ENCODE data around the gene PTGS2. TPM values are rescaled to one million over a fixed set of nuclear protein-coding genes. Genes with fewer than 3 reads are reported as not detected.

Gene PTGS2
- total and polyA plus RNA-seq, 10 of the 15 experiments (the other 5 are each of a cell fraction or from before 2014, with no cell fraction given) = 0.04 to 0.12 (median 0.08) TPM; not detected in 4

DNA sequence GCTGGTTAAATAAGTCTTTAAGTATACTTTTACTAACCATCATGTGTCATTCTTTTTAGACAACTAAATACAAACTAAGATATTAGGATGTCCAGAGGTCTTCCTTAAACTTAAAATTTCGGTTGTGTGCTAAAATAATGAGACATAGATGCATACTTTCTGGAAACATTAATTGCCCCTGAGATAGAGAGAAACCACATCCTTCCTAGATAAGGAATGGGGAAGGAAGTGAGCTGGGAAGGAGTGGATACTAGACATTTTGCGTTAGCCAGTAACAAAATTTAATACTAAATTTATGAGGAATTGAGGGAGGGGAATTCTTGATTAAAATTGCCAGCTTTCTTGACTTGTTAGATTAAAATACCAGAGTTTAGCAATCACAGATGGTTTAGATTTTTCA is 37.1 kb upstream of the PTGS2 start:
- FAIRE-seq (no peak), ATAC-seq (no peak), DNase-seq (ENCODE audit: low read depth, low spot score) (no peak)
- RAD21 ChIA-PET (ENCODE audit: unreplicated experiment) = no interaction called here
- 50% methylated on average over 2 of the region's 2 CpGs for WGBS (ENCODE audit: insufficient coverage, insufficient replicate concordance, low lambda C conversion rate, missing lambda C conversion rate)
- Histone ChIP-seq H3K36me3 (ENCODE audit: control insufficient read depth in 2 of 2, insufficient read depth in 2 of 2, low read length in 1 of 2) (no peaks in the 10 kb centered on the region), H2AFZ (ENCODE audit: control insufficient read depth, low read depth, low read length) (no peak overlapping the region), H3K4me1 (ENCODE audit: control insufficient read depth, insufficient read depth, low read length) (no peaks in the 10 kb centered on the region), H3K9ac (ENCODE audit: control insufficient read depth, insufficient read depth, low read length) (no peak overlapping the region), H4K20me1 (ENCODE audit: control insufficient read depth, insufficient read depth) (no peaks in the 10 kb centered on the region), H3K27me3 (replicated peaks in 1 of 2; ENCODE audit: control insufficient read depth in 2 of 2, insufficient read depth in 2 of 2, low read length in 1 of 2) (no peaks in the 10 kb centered on the region), H3K79me2 (ENCODE audit: control insufficient read depth, insufficient read depth, low read length) (no peaks in the 10 kb centered on the region), H3K9me3 (replicated peaks; ENCODE audit: control insufficient read depth, insufficient read depth, low read length) (no peaks in the 10 kb centered on the region), H3K27ac (ENCODE audit: control insufficient read depth, insufficient read depth) (no peak overlapping the region), H3K4me3 (no peak overlapping the region), H3K4me2 (ENCODE audit: control insufficient read depth, insufficient read depth) (no peak overlapping the region)
- TF ChIP-seq, protein P1, sequence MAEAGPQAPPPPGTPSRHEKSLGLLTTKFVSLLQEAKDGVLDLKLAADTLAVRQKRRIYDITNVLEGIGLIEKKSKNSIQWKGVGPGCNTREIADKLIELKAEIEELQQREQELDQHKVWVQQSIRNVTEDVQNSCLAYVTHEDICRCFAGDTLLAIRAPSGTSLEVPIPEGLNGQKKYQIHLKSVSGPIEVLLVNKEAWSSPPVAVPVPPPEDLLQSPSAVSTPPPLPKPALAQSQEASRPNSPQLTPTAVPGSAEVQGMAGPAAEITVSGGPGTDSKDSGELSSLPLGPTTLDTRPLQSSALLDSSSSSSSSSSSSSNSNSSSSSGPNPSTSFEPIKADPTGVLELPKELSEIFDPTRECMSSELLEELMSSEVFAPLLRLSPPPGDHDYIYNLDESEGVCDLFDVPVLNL (IDR thresholded peaks at IDR 0.05; ENCODE audit: low read depth, low read length) = no peak
- TF ChIP-seq TARDBP (IDR thresholded peaks at IDR 0.05; ENCODE audit: borderline replicate concordance) (no peak), ZBED1 (IDR thresholded peaks at IDR 0.05; ENCODE audit: borderline replicate concordance) (no peak), YBX1 (IDR thresholded peaks at IDR 0.05) (no peak), FOS (IDR thresholded peaks at IDR 0.05; ENCODE audit: borderline replicate concordance, extremely low read depth, insufficient read length) (no peak), SPI1 (IDR thresholded peaks at IDR 0.05; ENCODE audit: borderline replicate concordance, insufficient read depth, low read depth, low read length) (no peak), HDAC6 (IDR thresholded peaks at IDR 0.05; ENCODE audit: unreplicated experiment) (no peak)
- TF ChIP-seq, protein P2, sequence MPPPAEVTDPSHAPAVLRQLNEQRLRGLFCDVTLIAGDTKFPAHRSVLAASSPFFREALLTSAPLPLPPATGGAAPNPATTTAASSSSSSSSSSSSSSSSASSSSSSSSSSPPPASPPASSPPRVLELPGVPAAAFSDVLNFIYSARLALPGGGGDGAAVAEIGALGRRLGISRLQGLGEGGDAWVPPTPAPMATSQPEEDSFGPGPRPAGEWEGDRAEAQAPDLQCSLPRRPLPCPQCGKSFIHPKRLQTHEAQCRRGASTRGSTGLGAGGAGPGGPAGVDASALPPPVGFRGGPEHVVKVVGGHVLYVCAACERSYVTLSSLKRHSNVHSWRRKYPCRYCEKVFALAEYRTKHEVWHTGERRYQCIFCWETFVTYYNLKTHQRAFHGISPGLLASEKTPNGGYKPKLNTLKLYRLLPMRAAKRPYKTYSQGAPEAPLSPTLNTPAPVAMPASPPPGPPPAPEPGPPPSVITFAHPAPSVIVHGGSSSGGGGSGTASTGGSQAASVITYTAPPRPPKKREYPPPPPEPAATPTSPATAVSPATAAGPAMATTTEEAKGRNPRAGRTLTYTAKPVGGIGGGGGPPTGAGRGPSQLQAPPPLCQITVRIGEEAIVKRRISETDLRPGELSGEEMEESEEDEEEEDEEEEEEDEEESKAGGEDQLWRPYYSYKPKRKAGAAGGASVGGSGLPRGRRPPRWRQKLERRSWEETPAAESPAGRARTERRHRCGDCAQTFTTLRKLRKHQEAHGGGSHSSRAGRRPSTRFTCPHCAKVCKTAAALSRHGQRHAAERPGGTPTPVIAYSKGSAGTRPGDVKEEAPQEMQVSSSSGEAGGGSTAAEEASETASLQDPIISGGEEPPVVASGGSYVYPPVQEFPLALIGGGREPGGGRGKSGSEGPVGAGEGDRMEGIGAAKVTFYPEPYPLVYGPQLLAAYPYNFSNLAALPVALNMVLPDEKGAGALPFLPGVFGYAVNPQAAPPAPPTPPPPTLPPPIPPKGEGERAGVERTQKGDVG (CRISPR knock-in tag; IDR thresholded peaks at IDR 0.05) = no peak
- TF ChIP-seq, protein P3, sequence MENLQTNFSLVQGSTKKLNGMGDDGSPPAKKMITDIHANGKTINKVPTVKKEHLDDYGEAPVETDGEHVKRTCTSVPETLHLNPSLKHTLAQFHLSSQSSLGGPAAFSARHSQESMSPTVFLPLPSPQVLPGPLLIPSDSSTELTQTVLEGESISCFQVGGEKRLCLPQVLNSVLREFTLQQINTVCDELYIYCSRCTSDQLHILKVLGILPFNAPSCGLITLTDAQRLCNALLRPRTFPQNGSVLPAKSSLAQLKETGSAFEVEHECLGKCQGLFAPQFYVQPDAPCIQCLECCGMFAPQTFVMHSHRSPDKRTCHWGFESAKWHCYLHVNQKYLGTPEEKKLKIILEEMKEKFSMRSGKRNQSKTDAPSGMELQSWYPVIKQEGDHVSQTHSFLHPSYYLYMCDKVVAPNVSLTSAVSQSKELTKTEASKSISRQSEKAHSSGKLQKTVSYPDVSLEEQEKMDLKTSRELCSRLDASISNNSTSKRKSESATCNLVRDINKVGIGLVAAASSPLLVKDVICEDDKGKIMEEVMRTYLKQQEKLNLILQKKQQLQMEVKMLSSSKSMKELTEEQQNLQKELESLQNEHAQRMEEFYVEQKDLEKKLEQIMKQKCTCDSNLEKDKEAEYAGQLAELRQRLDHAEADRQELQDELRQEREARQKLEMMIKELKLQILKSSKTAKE (IDR thresholded peaks at IDR 0.05; ENCODE audit: low read depth, poor library complexity, severe bottlenecking) = no peak
- no TSS peak for BruUV-seq (replicated peaks)
- SMC1A ChIA-PET (ENCODE audit: uncharacterized antibody, unreplicated experiment) = interaction anchor here (1.2 kb wide), 1 partner anchor 16 kb away, joined by 3 read pairs; no protein-coding TSS in a partner anchor
- POLR2A ChIA-PET = no interaction called here
- CTCF ChIA-PET = interaction anchor here (1.6 to 1.7 kb wide), 2 partner anchors 22 to 313 kb away, joined by 3 to 4 read pairs; no protein-coding TSS in a partner anchor
- intact Hi-C loops (cut with micrococcal nuclease; ENCODE audit: unreplicated experiment) (no loop called here), in situ Hi-C loops (cut with MboI) (no loop called here)
